RWPE2 (cell line): Measurements from ENCODE around the gene THSD4.

ENCODE experiments used
- ATAC-seq: fragments of 200-7000 bp; cut with Tn5 transposase; 3 replicates; pipeline ENCODE4 v1.9.1; 2021; ENCODE audit warnings: low read depth
- DNase-seq: peaks from one replicate; pipeline ENCODE4 v3.0.0-alpha.2; 2020; ENCODE audit warnings: low spot score
- H3K27ac ChIP-seq: fragments of 450-650 bp; 2 replicates; pipeline ENCODE4 v1.5.1; 2017; ENCODE audit warnings: mild to moderate bottlenecking; ENCODE audit not compliant: poor library complexity, severe bottlenecking
- H3K27me3 ChIP-seq: fragments of 250-450 bp; sonication (Bioruptor Pico); 2 replicates; pipeline ENCODE4 v1.5.1; 2021; ENCODE audit warnings: mild to moderate bottlenecking, moderate library complexity; ENCODE audit not compliant: insufficient read depth, poor library complexity, severe bottlenecking
- H3K36me3 ChIP-seq: fragments of 250-450 bp; sonication (Bioruptor Pico); 2 replicates; pipeline ENCODE4 v1.5.1; 2020; ENCODE audit warnings: low read depth, mild to moderate bottlenecking, moderate library complexity
- H3K4me1 ChIP-seq: fragments of 250-450 bp; sonication (Bioruptor Pico); 2 replicates; pipeline ENCODE4 v1.5.1; 2021; ENCODE audit warnings: mild to moderate bottlenecking, moderate library complexity; ENCODE audit not compliant: insufficient read depth, poor library complexity, severe bottlenecking
- H3K4me3 ChIP-seq: fragments of 250-450 bp; sonication (Bioruptor Pico); 2 replicates; pipeline ENCODE4 v1.5.1; 2021; ENCODE audit warnings: mild to moderate bottlenecking, moderate library complexity; ENCODE audit not compliant: severe bottlenecking
- H3K9me3 ChIP-seq: fragments of 250-450 bp; sonication (Bioruptor Pico); 2 replicates; pipeline ENCODE4 v1.5.1; 2021; ENCODE audit warnings: mild to moderate bottlenecking, moderate library complexity; ENCODE audit not compliant: severe bottlenecking
- TF ChIP-seq, protein P1 (sequence below): fragments of 450-650 bp; IDR thresholded peaks from one replicate; pipeline ENCODE4 v1.5.1; 2017; ENCODE audit warnings: mild to moderate bottlenecking, moderate library complexity; ENCODE audit not compliant: poor library complexity, severe bottlenecking

The THSD4 gene

DNA sequence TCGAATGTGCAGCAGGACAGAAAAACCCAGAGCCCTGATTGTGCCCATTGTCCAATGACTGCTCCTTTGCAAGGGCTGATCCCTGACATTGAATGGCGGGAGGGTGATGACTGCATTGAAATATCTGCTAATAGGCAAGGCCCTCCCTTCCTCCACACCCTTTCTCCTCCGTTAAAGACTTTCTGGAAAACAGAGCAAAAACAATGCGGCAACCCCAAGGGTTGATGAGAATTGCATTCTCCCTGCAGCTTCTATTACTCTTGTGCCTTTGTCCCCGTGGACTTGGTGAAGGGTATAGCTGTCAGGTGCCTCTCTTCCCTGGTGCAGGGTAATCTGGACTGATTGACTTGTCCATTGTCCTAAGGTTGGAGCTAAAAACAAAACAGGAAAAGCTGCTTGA lies 71.8 kb downstream of the THSD4 start:
- DNase-seq (no peak), ATAC-seq (no peak)
- Histone ChIP-seq H3K36me3 (peaks cover 67% of the 10 kb centered on the region), H3K4me1 (no peaks in the 10 kb centered on the region), H3K9me3 (no peaks in the 10 kb centered on the region), H3K27me3 (no peaks in the 10 kb centered on the region), H3K27ac (no peak overlapping the region), H3K4me3 (no peak overlapping the region)
- TF ChIP-seq, protein P1, sequence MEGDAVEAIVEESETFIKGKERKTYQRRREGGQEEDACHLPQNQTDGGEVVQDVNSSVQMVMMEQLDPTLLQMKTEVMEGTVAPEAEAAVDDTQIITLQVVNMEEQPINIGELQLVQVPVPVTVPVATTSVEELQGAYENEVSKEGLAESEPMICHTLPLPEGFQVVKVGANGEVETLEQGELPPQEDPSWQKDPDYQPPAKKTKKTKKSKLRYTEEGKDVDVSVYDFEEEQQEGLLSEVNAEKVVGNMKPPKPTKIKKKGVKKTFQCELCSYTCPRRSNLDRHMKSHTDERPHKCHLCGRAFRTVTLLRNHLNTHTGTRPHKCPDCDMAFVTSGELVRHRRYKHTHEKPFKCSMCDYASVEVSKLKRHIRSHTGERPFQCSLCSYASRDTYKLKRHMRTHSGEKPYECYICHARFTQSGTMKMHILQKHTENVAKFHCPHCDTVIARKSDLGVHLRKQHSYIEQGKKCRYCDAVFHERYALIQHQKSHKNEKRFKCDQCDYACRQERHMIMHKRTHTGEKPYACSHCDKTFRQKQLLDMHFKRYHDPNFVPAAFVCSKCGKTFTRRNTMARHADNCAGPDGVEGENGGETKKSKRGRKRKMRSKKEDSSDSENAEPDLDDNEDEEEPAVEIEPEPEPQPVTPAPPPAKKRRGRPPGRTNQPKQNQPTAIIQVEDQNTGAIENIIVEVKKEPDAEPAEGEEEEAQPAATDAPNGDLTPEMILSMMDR = no peak

DNA sequence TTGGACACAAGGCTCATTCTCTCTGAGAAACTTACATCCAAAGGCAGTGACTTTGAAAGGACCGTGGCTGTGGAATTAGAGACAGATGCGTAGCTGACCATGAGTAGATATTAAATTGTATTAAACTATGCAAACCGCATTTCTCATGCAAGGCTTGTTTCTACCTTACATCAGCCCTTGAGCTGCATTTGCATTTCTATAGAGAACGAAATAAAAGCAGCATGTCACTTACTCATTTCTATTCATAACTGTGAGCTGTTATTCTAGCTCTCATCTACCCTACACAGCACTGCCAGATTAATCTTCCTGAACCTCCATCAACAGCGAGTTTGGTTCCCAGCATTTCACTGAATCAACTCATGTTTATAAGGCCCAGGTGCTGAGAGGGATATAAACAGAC lies 72.3 kb downstream of the THSD4 start:
- Histone ChIP-seq H3K27ac (no peak overlapping the region), H3K36me3 (peaks cover 67% of the 10 kb centered on the region), H3K9me3 (no peaks in the 10 kb centered on the region), H3K4me3 (no peak overlapping the region), H3K27me3 (no peaks in the 10 kb centered on the region), H3K4me1 (no peaks in the 10 kb centered on the region)
- TF ChIP-seq, protein P1 = no peak
- ATAC-seq (no peak), DNase-seq (no peak)

DNA sequence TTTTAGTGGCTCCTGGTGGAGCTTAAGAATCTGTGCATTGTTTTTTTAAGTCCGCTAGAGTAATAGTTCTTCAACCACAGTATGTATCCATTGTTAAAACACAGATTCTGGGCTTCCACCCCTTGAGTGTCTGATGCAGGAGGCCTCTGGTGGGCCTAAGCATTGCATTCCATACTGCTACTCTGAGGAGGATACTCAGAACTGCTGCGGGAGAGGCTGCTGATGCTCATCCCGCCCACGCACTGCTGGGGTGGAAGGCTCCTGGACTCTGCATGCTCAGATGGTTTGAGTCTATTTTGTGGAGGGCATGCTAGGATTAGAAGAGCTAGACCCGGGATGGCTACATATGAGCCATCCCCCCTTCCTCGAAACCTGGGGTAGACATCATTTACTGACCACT lies 74.4 kb downstream of the THSD4 start:
- Histone ChIP-seq H3K27ac (no peak overlapping the region), H3K36me3 (peaks cover 75% of the 10 kb centered on the region), H3K4me3 (no peak overlapping the region), H3K27me3 (no peaks in the 10 kb centered on the region), H3K4me1 (no peaks in the 10 kb centered on the region), H3K9me3 (no peaks in the 10 kb centered on the region)
- TF ChIP-seq, protein P1 = no peak
- DNase-seq = no peak
- no peak for ATAC-seq

- DNase-seq (no peak), ATAC-seq (no peak)
- Histone ChIP-seq H3K36me3 (peaks cover 72% of the 10 kb centered on the region), H3K9me3 (no peaks in the 10 kb centered on the region), H3K4me3 (no peak overlapping the region), H3K27ac (no peak overlapping the region), H3K27me3 (no peaks in the 10 kb centered on the region), H3K4me1 (no peaks in the 10 kb centered on the region)
- TF ChIP-seq, protein P1 = no peak
These were observed 76.0 kb downstream of the THSD4 start for GRCh38 chr15:71191296-71191695.

DNA sequence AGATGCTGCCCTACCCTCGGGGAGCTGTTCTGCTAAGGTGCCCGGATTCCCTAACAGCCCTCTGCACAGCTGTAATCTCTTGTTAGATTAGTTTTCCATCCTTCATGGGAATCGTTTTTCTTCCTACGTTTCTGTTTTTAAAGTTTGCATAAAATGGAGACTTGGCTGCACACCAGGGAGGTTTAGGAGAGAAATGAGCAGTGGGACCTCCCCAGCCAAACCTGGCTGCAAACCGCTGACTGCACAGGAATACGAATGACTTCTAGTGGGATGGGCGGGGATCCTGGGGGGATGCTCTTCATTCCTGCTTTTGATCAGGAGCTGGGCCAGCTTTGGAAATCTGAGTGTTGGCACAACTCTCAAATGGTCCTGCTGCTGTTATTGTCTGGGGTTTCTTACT lies 77.5 kb downstream of the THSD4 start:
- Histone ChIP-seq H3K27me3 (no peaks in the 10 kb centered on the region), H3K4me1 (no peaks in the 10 kb centered on the region)
- ATAC-seq = no peak

More for the DNA sequence above, 77.5 kb downstream of the THSD4 start:
- Histone ChIP-seq H3K27ac (no peak overlapping the region), H3K4me3 (no peak overlapping the region), H3K36me3 (peaks cover 58% of the 10 kb centered on the region), H3K9me3 (no peaks in the 10 kb centered on the region)
- TF ChIP-seq, protein P1 = no peak
- DNase-seq = peak; percentile 45
